ENCODE measurements around the gene ASIC3.

GRCh38 chr7:151064454-151064853, 16.1 kb downstream of the ASIC3 start:
- no peak for TF ChIP-seq CTCF (IDR thresholded peaks at IDR 0.05; ENCODE audit: control extremely low read depth in 1 of 3, insufficient read depth in 1 of 3, low read depth in 1 of 3, low read length in 3 of 3)
- TF ChIP-seq SP1 (IDR thresholded peaks at IDR 0.05; ENCODE audit: low read depth, low read length): no peak
- no peak for TF ChIP-seq EGR1 (IDR thresholded peaks at IDR 0.05; ENCODE audit: borderline replicate concordance, low read depth, low read length)
- no peak for TF ChIP-seq POLR2A (IDR thresholded peaks at IDR 0.05; ENCODE audit: control extremely low read depth in 1 of 2, low read depth in 2 of 2, low read length in 2 of 2)
- no peak for TF ChIP-seq KDM1A (IDR thresholded peaks at IDR 0.05; ENCODE audit: borderline replicate concordance, low read length)
- no peak for TF ChIP-seq YY1 (IDR thresholded peaks at IDR 0.05; ENCODE audit: low read depth, low read length)
- no peak for TF ChIP-seq POLR2AphosphoS5 (IDR thresholded peaks at IDR 0.05; ENCODE audit: low read depth, low read length)
- no peak for TF ChIP-seq EZH2 (IDR thresholded peaks at IDR 0.05; ENCODE audit: low read depth, low read length, severe bottlenecking)
